Measurements from ENCODE around the gene AGPAT2. TPM values are rescaled to one million over a fixed set of nuclear protein-coding genes. Genes with fewer than 3 reads are reported as not detected.

Gene AGPAT2
- total RNA-seq, 1 experiment from 2014 or later = 40.4 TPM

- intact Hi-C loops (cut with micrococcal nuclease; ENCODE audit: unreplicated experiment) = no loop called here
- Mint-ChIP-seq H3K4me1 (ENCODE audit: low read depth, unreplicated experiment) (no peaks in the 10 kb centered on the region), H3K36me3 (ENCODE audit: insufficient read depth, unreplicated experiment) (no peaks in the 10 kb centered on the region), H3K9me3 (ENCODE audit: low read depth, unreplicated experiment) (no peaks in the 10 kb centered on the region), H3K27ac (ENCODE audit: unreplicated experiment) (no peak overlapping the region), H3K4me3 (ENCODE audit: low read depth, unreplicated experiment) (no peak overlapping the region), H3K27me3 (ENCODE audit: unreplicated experiment) (peaks cover 22% of the 10 kb centered on the region)
- DNase-seq = no peak
- CTCF ChIA-PET = no interaction called here
- no peak for TF ChIP-seq CTCF (IDR thresholded peaks at IDR 0.05; ENCODE audit: unreplicated experiment)
- no TSS peak for BruUV-seq (replicated peaks)
Observed at GRCh38 chr9:136656795-136657611, 30.3 kb downstream of the AGPAT2 start.

- no peak overlapping the region for H3K27ac Mint-ChIP-seq (ENCODE audit: unreplicated experiment)
- no peaks in the 10 kb centered on the region for H3K4me1 Mint-ChIP-seq (ENCODE audit: low read depth, unreplicated experiment)
- H3K4me3 Mint-ChIP-seq (ENCODE audit: low read depth, unreplicated experiment) = no peak overlapping the region
- no peaks in the 10 kb centered on the region for H3K9me3 Mint-ChIP-seq (ENCODE audit: low read depth, unreplicated experiment)
- no TSS peak for BruUV-seq (replicated peaks)
- intact Hi-C loops (cut with micrococcal nuclease; ENCODE audit: unreplicated experiment) = no loop called here
- peaks cover 22% of the 10 kb centered on the region for H3K27me3 Mint-ChIP-seq (ENCODE audit: unreplicated experiment)
- CTCF ChIA-PET = no interaction called here
- TF ChIP-seq CTCF (IDR thresholded peaks at IDR 0.05; ENCODE audit: unreplicated experiment) = no peak
- DNase-seq = no peak
- H3K36me3 Mint-ChIP-seq (ENCODE audit: insufficient read depth, unreplicated experiment) = no peaks in the 10 kb centered on the region
Observed at GRCh38 chr9:136656183-136656738, 31.0 kb downstream of the AGPAT2 start.

- Mint-ChIP-seq H3K27ac (ENCODE audit: unreplicated experiment) (no peak overlapping the region), H3K4me1 (ENCODE audit: low read depth, unreplicated experiment) (no peaks in the 10 kb centered on the region), H3K36me3 (ENCODE audit: insufficient read depth, unreplicated experiment) (no peaks in the 10 kb centered on the region), H3K9me3 (ENCODE audit: low read depth, unreplicated experiment) (no peaks in the 10 kb centered on the region), H3K4me3 (ENCODE audit: low read depth, unreplicated experiment) (no peak overlapping the region), H3K27me3 (ENCODE audit: unreplicated experiment) (peaks cover 22% of the 10 kb centered on the region)
- CTCF ChIA-PET = no interaction called here
- TF ChIP-seq CTCF (IDR thresholded peaks at IDR 0.05; ENCODE audit: unreplicated experiment) = no peak
- no peak for DNase-seq
- intact Hi-C loops (cut with micrococcal nuclease; ENCODE audit: unreplicated experiment) = no loop called here
- no TSS peak for BruUV-seq (replicated peaks)
Observed at GRCh38 chr9:136655536-136656182, 31.6 kb downstream of the AGPAT2 start.

GRCh38 chr9:136654820-136655535, 32.3 kb downstream of the AGPAT2 start:
- intact Hi-C loops (cut with micrococcal nuclease; ENCODE audit: unreplicated experiment) = no loop called here
- no peak overlapping the region for H3K4me3 Mint-ChIP-seq (ENCODE audit: low read depth, unreplicated experiment)
- no peaks in the 10 kb centered on the region for H3K9me3 Mint-ChIP-seq (ENCODE audit: low read depth, unreplicated experiment)
- H3K27ac Mint-ChIP-seq (ENCODE audit: unreplicated experiment) = no peak overlapping the region
- H3K27me3 Mint-ChIP-seq (ENCODE audit: unreplicated experiment) = peaks cover 22% of the 10 kb centered on the region
- BruUV-seq (replicated peaks) = no TSS peak
- TF ChIP-seq CTCF (IDR thresholded peaks at IDR 0.05; ENCODE audit: unreplicated experiment) = no peak
- no peak for DNase-seq
- H3K36me3 Mint-ChIP-seq (ENCODE audit: insufficient read depth, unreplicated experiment) = no peaks in the 10 kb centered on the region
- no peaks in the 10 kb centered on the region for H3K4me1 Mint-ChIP-seq (ENCODE audit: low read depth, unreplicated experiment)
- CTCF ChIA-PET = no interaction called here

Measured in Calu3 (cell line).